Mucosa of descending colon (tissue), 3 donors: ENCODE measurements around the gene CCDC154. TPM values are rescaled to one million over a fixed set of nuclear protein-coding genes. Genes with fewer than 3 reads are reported as not detected.

ENCODE experiments used
- ATAC-seq: fragments of 200-7000 bp; cut with Tn5 transposase; one replicate; pipeline ENCODE4 v1.9.1; 2020; ENCODE audit warnings: mild to moderate bottlenecking, moderate library complexity
- DNase-seq, 3 donors: peaks; one replicate each; pipeline ENCODE4 v3.0.0-alpha.2; 2020
- H3K36me3 ChIP-seq: fragments of 200-600 bp; one replicate; pipeline ENCODE4 v1.8.0; 2021; ENCODE audit warnings: low read depth, mild to moderate bottlenecking
- H3K4me1 ChIP-seq: fragments of 200-600 bp; one replicate; pipeline ENCODE4 v1.8.0; 2021; ENCODE audit warnings: low read depth, mild to moderate bottlenecking
- H3K4me3 ChIP-seq: fragments of 200-600 bp; one replicate; pipeline ENCODE4 v1.8.0; 2021; ENCODE audit warnings: mild to moderate bottlenecking
- H3K9me3 ChIP-seq: fragments of 200-600 bp; one replicate; pipeline ENCODE4 v1.8.0; 2021; ENCODE audit warnings: mild to moderate bottlenecking
- intact Hi-C, 2 donors: fragments of 100-400 bp; cut with DNase I in 1 of 2; cut with micrococcal nuclease in 1 of 2; formaldehyde crosslinking; loops; one replicate each; pipeline versions ENCODE4 v1.11.0 to v1.11.1; 2022; cut with DNase I, micrococcal nuclease
- total RNA-seq, 3 donors: library from RNA; stranded (reverse); fragmentation: NEBNext Ultra II Directional in 2 of 3; extraction: Animal tissue kit (Norgen Biotek cat#: 25700) in 2 of 3; gene quantifications; one replicate each; pipeline versions ENCODE4 v1.2.1 to v1.2.4, GENCODE V29; 2021 to 2023
- TF ChIP-seq, protein P1 (sequence below): fragments of 200-600 bp; IDR thresholded peaks from one replicate; pipeline ENCODE4 v1.8.0; 2022; ENCODE audit warnings: antibody characterized with exemption, mild to moderate bottlenecking
- donor health status: DM: no; HTN: no; CAD: no; lungs with moderate emphysema.
- donor health status: DM: no; HTN: no; CAD: no.
- donor health status: DM: no; HTN: yes; CAD: no.

Gene CCDC154
- total RNA-seq, 3 donors from 2014 or later = 0.43 to 2.4 (median 1.1) TPM

DNA sequence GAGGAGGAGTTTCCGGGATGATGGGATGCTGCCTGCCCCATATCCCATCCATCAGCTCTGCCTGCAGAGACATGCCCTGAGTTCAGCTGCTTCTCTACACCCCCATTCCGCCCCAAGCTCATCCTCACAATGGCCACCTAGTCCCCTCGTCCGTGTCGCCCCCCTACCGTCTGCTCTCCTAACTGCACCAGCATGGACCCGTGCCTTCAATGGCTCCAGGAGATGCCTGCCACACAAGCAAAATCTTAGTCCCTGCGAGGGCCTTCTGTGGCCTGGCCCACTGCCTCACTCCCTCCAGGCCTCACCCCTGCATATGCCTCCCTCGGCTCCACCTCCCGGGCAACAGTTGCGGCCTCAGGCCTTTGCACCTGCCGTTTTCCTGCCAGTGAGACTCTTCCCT is 47.0 kb upstream of the CCDC154 start:
- intact Hi-C loops = no loop called here
- no peaks in the 10 kb centered on the region for H3K9me3 ChIP-seq
- no peak for ATAC-seq
- peaks cover 9% of the 10 kb centered on the region for H3K4me1 ChIP-seq
- TF ChIP-seq, protein P1, sequence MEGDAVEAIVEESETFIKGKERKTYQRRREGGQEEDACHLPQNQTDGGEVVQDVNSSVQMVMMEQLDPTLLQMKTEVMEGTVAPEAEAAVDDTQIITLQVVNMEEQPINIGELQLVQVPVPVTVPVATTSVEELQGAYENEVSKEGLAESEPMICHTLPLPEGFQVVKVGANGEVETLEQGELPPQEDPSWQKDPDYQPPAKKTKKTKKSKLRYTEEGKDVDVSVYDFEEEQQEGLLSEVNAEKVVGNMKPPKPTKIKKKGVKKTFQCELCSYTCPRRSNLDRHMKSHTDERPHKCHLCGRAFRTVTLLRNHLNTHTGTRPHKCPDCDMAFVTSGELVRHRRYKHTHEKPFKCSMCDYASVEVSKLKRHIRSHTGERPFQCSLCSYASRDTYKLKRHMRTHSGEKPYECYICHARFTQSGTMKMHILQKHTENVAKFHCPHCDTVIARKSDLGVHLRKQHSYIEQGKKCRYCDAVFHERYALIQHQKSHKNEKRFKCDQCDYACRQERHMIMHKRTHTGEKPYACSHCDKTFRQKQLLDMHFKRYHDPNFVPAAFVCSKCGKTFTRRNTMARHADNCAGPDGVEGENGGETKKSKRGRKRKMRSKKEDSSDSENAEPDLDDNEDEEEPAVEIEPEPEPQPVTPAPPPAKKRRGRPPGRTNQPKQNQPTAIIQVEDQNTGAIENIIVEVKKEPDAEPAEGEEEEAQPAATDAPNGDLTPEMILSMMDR = no peak
- DNase-seq = no peak
- H3K4me3 ChIP-seq = no peak overlapping the region
- H3K36me3 ChIP-seq = no peaks in the 10 kb centered on the region

DNA sequence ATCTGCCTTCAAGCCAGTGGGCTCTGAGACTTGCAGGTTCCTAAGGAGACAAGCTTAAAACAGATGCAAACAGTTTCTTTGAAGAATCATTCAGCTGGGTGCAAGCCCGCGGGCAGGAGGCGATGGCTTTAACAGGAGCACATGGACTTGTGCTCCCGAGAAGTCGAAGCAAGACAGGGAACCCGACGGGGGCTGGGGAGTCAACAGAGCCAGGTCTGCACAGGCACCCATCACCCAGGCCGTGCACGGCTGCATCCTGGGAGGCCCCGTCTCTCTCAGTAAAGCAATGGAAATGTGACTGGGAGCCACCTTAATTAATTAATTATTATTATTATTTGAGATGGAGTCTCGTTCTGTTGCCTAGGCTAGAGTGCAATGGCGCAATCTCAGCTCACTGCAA is 44.7 kb upstream of the CCDC154 start:
- no peaks in the 10 kb centered on the region for H3K36me3 ChIP-seq
- DNase-seq (no peak), ATAC-seq (no peak)
- TF ChIP-seq, protein P1 = no peak
- intact Hi-C loops = no loop called here
- no peaks in the 10 kb centered on the region for H3K9me3 ChIP-seq
- H3K4me3 ChIP-seq = no peak overlapping the region
- H3K4me1 ChIP-seq = peaks cover 4% of the 10 kb centered on the region

DNA sequence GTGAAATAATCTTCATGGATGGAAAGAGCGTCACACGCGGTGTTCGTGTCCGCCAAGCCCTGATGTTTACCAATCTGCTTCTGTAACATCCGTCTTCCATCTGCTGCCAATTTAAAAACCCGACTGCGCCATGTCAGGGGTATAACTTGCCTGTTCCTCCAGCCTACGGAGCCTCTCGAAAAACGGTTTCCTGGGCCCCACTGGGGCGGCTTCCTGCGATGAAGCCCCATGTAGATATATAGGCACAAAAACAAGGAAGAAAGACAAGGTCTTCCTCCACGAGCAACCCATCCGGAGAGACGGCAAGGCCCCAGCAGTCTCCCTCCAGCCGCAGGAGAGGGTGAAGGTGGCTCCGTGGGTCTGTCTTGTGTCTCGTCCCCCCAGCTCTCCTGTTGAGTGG is 44.3 kb upstream of the CCDC154 start, which contains the start of gene PTX4:
Gene PTX4, minus strand, starts transcription at position 326 of the 400 bp plus-strand sequence. Its CDS starts 35 bp downstream, at position 291.
- Histone ChIP-seq H3K4me1 (no peaks in the 10 kb centered on the region), H3K4me3 (no peak within 1 kb of the TSS), H3K9me3 (no peaks in the 10 kb centered on the region), H3K36me3 (no peaks in the 10 kb centered on the region)
- DNase-seq = no peak
- TF ChIP-seq, protein P1 = no peak
- no peak for ATAC-seq
- intact Hi-C loops = no loop called here

DNA sequence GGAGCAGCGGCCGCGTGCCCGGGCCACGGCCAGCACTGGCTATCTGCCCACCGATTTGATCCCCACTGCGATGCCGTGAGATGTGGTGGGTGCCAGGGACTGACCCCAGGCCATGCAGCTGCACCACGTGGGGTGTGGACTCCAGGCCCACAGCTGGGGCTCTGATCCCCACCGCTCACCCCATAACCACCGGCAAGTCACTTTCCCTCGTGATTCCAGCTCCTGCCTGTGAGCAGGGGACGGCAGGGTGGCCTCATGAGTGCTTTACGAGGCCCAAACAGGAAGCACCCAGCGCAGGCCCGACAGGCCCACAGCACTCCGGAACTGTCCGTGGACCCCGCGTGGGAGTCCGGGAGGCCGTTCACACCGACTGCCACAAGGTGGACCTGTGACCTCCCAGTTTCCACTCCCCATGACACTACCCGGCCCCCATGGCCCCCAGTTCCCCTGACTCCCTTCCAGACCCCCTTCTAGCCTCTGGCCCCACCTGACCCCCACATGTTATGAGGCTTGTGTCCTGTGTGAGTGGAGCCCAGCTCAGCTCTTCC is 43.8 kb upstream of the CCDC154 start:
- ATAC-seq = no peak
- intact Hi-C loops = no loop called here
- H3K4me1 ChIP-seq = no peaks in the 10 kb centered on the region
- no peaks in the 10 kb centered on the region for H3K9me3 ChIP-seq
- no peak for DNase-seq
- no peak overlapping the region for H3K4me3 ChIP-seq
- H3K36me3 ChIP-seq = no peaks in the 10 kb centered on the region
- TF ChIP-seq, protein P1 = no peak

DNA sequence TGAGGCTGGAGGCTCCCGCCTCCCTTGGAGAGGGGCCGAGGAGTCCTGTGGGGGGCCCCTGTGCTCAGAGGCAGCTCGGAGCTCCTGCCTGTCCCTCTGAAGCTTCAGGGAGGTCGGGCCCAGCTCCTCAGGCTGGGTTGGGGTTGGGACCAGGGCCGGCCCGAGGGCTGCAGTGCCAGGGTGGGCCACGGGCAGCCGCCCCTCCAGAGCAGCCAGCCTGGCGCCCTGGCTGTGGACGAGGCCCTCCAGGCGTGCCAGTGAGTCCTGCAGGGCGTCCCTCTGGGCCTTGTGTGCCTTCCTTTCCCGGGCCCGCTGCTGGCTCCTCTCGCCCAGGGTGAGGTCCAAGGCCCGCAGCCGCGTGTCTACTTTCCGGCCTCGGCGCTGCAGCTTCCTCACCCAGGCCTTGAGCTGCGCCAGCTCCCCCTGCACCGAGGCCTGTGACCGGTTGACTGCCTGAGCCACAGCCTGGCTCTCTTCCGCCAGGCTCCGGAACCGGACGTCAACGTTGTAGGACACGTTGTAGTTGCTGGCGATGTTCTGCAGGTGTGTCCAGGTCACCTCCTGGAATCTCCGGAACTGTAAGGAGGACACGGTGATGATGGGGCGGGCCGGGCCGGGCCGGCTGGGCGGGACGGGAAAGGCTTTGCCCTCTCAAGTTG is 43.2 kb upstream of the CCDC154 start:
- TF ChIP-seq, protein P1 = no peak
- DNase-seq (no peak), ATAC-seq (no peak)
- Histone ChIP-seq H3K9me3 (no peaks in the 10 kb centered on the region), H3K36me3 (no peaks in the 10 kb centered on the region), H3K4me3 (no peak overlapping the region), H3K4me1 (no peaks in the 10 kb centered on the region)
- intact Hi-C loops = no loop called here
